HuH-7 (cell line): ENCODE results near the gene TACC2.

Source experiments
- DNase-seq: peaks from one replicate; pipeline ENCODE4 v3.0.0; 2011; ENCODE audit warnings: low spot score

Gene TACC2

GRCh38 chr10:122229666-122230065 lies 240.7 kb downstream of the TACC2 start:
- no peak for DNase-seq

- DNase-seq: no peak
These were observed 241.3 kb downstream of the TACC2 start for GRCh38 chr10:122230222-122230621.

- DNase-seq: no peak
These were observed 243.8 kb downstream of the TACC2 start for GRCh38 chr10:122232769-122233168.

GRCh38 chr10:122233857-122234348 lies 244.9 kb downstream of the TACC2 start:
- no peak for DNase-seq

DNA sequence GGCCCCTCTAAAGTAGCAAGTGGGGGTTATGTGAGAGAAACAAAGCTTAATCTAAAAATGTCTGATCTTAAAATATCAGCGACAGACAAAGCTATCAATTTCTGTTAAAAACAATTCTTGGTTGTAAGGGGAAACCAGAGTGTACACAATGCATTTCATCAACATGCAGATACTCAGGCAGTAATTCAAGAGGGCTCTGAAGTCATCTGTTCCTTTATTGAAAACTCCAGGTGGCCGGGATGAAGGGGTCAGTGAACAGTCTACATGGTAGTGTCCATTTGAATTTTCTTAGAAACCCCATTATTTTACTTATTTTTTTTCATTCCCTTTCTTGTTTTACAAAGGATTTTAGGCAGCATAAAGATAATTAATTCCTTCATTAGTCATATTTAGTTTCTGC lies 245.5 kb downstream of the TACC2 start:
- DNase-seq: no peak

DNA sequence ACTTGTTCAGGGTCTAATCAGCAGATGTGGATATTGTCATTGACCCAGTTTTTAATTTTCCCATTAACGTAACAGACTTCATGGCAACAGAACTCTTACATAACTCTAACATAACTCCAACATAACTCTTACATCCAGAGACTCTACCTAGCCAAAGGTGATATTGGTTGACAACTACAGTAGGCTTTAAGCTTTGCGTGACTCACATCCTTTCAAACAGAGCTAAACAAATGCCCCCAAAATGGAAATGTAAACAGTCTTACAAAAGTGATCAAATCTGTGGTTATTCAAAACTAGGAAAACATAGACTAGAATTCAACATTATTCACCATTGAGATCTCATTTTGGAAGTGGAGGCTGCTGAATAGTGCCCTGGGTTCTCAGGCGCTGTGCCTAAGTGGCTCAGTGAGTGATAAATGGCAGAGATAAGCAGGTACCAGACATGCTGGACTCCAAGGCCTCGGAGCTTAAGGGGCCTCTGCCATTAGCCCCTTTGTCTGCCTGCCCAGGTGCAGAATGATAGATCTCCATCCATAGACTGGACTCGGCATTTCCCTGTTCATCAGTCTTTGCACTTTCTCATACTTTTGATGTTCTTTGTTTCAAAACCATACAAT lies 247.8 kb downstream of the TACC2 start:
- DNase-seq: no peak

DNA sequence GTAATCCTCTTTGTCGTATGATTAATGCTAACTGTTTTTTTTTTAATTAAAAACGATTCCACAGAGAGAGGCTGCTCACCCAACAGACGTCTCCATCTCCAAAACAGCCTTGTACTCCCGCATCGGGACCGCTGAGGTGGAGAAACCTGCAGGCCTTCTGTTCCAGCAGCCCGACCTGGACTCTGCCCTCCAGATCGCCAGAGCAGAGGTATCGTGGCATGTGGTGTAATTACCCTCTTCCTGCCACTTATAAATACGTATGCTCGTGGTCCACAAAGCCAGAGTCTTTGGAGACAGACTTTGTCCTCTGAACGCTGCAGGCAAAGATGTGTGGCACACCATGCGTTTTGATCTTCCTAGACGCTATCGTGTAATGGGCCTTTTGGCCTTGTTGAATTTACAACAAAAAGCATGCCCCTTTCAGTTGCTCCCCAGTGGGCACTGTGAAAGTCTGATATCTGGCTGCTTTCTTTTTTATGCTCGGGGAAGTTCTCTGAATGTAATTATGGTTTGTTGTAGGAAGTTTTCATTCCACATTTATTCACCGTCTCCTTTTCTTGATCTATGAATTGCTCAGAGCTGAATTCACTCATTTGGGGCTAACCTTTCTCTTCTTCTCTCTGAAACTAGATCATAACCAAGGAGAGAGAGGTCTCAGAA lies 248.5 kb downstream of the TACC2 start:
- DNase-seq: no peak

DNA sequence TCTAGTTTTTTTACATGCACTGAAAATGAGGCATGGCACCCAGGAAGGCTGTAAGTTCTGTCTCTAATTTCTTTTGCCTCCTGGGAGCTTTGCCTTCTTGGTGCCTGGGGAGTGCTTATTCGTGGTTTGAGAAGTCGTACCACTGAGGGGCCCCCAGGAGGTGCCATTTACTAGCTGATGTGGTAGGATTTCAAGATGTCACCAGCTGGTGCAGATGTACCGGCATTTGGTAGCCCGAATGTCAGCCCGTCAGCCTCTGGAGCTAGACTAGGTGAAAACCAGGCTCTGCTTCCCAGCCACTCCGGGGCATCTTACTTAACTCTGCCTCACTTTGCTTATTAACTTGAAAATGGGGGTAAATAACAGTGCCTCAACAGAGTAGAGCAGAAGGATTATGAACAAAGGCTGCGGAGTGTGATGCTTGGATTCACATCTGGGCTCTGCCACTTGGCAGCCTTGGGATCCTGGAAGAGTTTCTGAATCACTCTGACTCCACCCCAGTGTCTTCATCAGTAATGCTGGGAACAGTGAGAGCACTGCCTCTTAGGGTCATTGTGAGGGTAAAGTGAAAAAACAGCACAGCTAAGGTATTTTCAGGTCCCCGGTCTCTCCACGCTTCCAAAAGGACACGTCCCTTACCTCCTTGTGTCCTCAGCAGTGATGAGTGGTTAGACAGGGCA lies 250.8 kb downstream of the TACC2 start:
- no peak for DNase-seq

GRCh38 chr10:122240401-122240800 lies 251.4 kb downstream of the TACC2 start:
- DNase-seq: no peak

DNA sequence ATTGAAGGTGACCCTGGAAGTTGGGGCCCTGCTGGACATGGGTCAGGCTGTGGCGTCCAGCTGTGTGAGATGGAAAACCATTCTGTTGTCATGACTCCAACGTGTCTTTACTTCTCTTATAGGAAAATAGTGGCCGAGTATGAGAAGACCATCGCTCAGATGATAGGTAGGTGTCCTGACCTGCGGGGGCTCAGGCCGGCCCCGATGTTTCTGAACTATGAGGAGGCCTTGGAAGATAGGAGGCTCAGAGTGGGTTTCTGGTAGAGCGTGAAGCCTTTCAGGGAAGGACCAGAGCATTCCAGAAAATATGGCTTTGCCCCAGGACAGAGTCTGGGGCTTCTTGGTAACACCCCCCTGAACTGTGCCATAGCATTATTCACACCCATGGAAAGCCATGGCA lies 252.9 kb downstream of the TACC2 start:
- DNase-seq: no peak

- no peak for DNase-seq
These were observed 254.6 kb downstream of the TACC2 start for GRCh38 chr10:122243550-122243949.

- DNase-seq: no peak
These were observed 255.3 kb downstream of the TACC2 start for GRCh38 chr10:122244001-122244975.

DNA sequence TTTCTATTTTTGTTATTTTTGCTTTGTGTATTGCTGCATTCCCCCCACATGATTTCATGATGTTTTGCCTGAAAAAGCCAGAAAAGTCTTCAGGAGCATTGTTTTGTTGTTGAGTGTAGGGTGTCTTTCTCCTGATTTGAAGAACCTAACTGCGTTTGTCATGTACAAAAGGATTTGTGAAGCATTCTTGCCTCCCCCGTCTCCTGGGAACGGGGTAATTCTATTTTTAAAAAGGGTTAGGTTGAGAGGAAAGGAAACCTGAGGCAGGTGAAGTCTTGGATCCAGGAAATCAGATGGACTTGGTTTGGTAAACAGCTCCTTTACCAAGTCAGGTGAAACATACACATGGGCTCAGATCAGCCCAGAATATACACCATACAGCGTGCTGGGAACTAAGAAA lies 256.2 kb downstream of the TACC2 start:
- DNase-seq: no peak

DNA sequence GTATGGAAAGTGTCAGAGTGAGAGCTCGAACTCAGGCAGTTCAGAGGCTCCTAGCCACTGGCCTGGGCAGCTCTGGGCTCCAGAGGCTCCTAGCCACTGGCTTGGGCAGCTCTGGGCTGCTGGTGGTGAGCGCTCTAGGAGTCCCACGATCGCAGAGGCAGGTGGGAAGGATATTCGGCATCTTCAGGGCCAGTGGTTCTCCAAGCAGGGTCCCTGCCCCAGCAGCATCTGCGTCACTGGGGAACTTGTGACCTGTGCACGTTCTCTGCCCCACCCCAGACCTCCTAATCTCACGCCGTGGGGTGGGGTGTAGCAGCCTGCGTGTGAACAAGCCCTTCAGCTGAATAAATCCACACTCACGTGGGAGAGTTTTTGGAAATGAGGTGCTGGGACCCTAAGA lies 256.9 kb downstream of the TACC2 start:
- no peak for DNase-seq

DNA sequence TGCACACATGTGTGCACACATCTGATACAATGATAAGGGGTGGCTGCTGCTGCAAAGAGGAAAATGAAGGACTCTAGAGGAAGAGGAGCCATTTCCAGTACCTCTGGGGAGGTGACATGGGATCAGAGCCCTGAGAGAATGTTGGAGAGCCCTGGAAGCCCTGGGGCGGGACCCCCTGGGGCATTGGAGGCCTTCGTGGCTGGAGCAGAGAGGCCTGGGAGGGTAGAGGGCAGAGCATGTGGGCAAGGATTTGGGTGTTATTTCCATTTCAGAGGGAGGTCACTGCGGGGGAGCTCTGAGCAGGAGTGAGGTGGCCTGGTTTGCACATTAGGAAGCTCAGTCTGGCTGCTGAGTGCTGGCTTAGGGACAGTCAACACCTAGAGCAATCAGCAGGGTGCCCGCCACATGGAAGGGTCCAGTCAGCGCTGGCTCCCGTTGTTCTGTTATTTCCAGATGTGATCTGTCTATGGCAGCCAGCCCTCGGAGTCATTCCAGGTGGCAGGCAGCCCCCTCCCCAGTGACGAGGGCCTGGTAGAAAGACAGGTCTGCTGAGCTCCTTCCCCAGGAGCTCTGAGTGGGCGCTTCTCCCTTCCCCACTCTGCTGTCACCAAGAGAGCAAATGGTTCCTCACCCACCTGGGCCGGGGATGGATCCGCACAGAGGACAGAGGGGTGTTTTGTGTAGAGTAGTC lies 258.0 kb downstream of the TACC2 start:
- no peak for DNase-seq

DNA sequence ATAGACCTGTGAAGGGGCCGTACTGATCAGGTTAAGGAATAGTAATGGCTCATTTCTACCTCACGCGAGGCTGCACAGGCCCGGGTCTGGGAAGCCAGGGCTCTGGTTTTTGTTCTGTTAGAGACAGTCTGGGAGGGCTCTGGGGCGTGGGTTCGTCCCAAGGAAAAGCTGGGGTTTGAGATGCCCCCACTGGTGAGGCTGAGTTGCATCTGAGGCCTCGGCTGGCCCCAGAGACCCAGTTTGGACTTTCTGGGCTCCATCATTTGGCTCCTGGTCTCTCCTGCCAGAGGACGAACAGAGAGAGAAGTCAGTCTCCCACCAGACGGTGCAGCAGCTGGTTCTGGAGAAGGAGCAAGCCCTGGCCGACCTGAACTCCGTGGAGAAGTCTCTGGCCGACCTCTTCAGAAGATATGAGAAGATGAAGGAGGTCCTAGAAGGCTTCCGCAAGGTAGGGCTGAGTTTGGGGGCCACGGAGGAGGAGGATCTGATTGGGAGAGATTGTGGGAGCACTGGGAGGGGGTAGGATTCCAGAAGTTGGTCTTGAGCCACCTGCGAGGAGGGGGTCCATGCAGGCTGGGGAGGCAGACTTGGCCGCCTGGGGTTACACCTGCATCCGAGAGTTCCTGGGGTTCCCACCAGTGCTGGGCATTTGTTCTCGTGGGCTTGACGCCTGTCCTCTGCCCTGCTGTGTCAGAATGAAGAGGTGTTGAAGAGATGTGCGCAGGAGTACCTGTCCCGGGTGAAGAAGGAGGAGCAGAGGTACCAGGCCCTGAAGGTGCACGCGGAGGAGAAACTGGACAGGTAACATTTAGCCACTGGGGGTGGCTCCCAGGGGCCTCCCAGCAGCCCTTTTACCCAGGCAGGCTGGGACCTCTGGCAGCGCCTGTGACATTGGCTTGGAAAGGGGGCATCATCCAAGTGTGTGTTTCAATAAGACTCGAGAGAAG lies 259.7 kb downstream of the TACC2 start:
- no peak for DNase-seq

DNA sequence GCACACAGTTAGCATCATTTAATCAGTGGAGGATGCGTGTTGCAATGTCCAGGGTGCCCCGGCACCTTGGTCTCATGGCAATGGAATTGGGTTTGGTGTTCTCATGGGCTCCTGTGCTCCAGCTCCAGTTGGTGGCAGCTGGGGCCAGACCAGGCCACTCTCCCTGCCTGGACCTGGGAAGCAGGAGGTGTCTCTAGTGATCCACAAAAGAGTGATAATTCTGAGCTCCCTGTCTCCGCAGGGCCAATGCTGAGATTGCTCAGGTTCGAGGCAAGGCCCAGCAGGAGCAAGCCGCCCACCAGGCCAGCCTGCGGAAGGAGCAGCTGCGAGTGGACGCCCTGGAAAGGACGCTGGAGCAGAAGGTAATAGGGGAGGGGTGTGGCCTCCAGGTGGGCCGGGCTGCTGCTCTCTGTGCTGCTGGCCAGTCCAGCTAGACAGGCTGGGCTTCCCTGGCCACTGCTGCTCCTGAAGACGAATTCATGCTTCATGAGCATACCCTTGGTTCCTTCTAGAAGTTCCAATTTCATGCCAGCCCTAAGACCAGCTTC lies 260.4 kb downstream of the TACC2 start:
- no peak for DNase-seq

DNA sequence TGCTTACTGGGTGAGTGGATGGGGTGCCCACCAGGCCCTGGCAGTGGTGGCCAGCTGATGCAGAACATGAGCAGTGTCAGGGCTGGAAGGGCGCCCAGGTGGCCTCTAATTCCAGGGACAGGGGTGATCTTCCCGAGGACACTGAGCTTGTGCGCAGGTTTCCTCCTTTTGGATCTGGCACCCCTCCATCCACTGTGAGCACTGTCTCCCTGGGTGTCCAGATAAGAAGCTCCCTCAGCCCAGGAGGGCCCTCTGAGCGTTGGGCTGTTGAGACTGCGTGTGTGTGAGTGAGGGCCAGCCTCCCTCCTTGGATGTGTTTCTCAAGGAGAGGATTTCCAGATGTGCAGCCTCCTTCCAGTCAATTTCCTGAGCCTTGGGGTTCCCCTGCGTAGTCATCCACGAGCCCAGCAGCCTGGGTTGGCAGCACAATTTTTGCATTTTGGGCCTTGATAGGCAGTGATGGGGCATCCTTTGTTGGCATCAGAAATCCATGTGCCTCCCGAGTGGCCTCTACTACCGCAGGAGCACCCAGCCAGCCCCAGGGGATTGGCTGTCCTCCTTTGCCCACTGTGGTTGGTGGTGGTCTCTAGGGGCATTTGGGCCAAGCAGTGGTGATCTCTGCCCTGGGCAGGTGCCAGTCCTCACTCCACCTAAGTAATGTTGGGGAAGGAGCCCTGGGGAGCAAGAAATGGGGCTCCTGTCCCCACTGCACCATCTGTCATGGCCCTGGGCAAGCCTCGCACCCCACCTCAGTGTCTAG lies 261.2 kb downstream of the TACC2 start:
- DNase-seq: no peak
